Astrocyte (in vitro differentiated cells and primary cell): ENCODE measurements around the gene RNF223. TPM values are rescaled to one million over a fixed set of nuclear protein-coding genes. Genes with fewer than 3 reads are reported as not detected.

Source experiments
- DNase-seq: peaks from one replicate; pipeline ENCODE4 v3.0.0-alpha.2; 2010; ENCODE audit warnings: low read depth
- FAIRE-seq: peaks from 2 replicates; lab custom pipeline; 2011; peaks lifted over from hg19 to GRCh38; lab: Jason Lieb, UNC
- H2AFZ ChIP-seq: 2 replicates; pipeline ENCODE4 v1.6.0; 2012; ENCODE audit warnings: low read depth, low read length, inconsistent platforms
- H3K27ac ChIP-seq: 2 replicates; pipeline ENCODE4 v1.5.1; 2011; ENCODE audit warnings: low read depth, low read length, inconsistent platforms
- H3K27me3 ChIP-seq: 2 replicates; pipeline ENCODE4 v1.6.0; 2011; ENCODE audit warnings: low read length, inconsistent platforms; ENCODE audit not compliant: insufficient read depth
- H3K36me3 ChIP-seq: 2 replicates; pipeline ENCODE4 v1.5.1; 2011; ENCODE audit warnings: low read length, inconsistent platforms; ENCODE audit not compliant: insufficient read depth
- H3K4me1 ChIP-seq: 2 replicates; pipeline ENCODE4 v1.5.1; 2011; ENCODE audit warnings: low read length, inconsistent platforms; ENCODE audit not compliant: insufficient read depth
- H3K4me2 ChIP-seq: 2 replicates; pipeline ENCODE4 v1.6.0; 2012; ENCODE audit warnings: low read length, inconsistent platforms
- H3K4me3 ChIP-seq: 2 replicates; pipeline ENCODE4 v1.5.1; 2011; ENCODE audit warnings: low read depth, mild to moderate bottlenecking, low read length, inconsistent platforms; ENCODE audit not compliant: insufficient read depth
- H3K79me2 ChIP-seq: 2 replicates; pipeline ENCODE4 v1.6.0; 2012; ENCODE audit warnings: mild to moderate bottlenecking, low read length, inconsistent platforms; ENCODE audit not compliant: insufficient read depth
- H3K9ac ChIP-seq: 2 replicates; pipeline ENCODE4 v1.6.0; 2012; ENCODE audit warnings: mild to moderate bottlenecking, low read length, inconsistent platforms
- H3K9me3 ChIP-seq: 2 replicates; pipeline ENCODE4 v1.5.1; 2012; ENCODE audit warnings: low read depth, mild to moderate bottlenecking, low read length, inconsistent platforms; ENCODE audit not compliant: insufficient read depth
- H4K20me1 ChIP-seq: 2 replicates; pipeline ENCODE4 v1.6.0; 2012; ENCODE audit warnings: low read length, inconsistent platforms; ENCODE audit not compliant: insufficient read depth
- H3K27ac Mint-ChIP-seq: one replicate; pipeline ENCODE4 v1.8.0; 2021; ENCODE audit warnings: mild to moderate bottlenecking, mixed read lengths; ENCODE audit not compliant: unreplicated experiment
- H3K27me3 Mint-ChIP-seq: one replicate; pipeline ENCODE4 v1.8.0; 2021; ENCODE audit warnings: low read depth, mixed read lengths; ENCODE audit not compliant: unreplicated experiment
- H3K36me3 Mint-ChIP-seq: one replicate; pipeline ENCODE4 v1.8.0; 2021; ENCODE audit warnings: low read depth, mixed read lengths; ENCODE audit not compliant: unreplicated experiment
- H3K4me1 Mint-ChIP-seq: one replicate; pipeline ENCODE4 v1.8.0; 2021; ENCODE audit warnings: low read depth, mixed read lengths; ENCODE audit not compliant: unreplicated experiment
- H3K4me3 Mint-ChIP-seq: one replicate; pipeline ENCODE4 v1.8.0; 2021; ENCODE audit warnings: mild to moderate bottlenecking, moderate library complexity, mixed read lengths; ENCODE audit not compliant: unreplicated experiment
- H3K9me3 Mint-ChIP-seq: one replicate; pipeline ENCODE4 v1.8.0; 2021; ENCODE audit warnings: mild to moderate bottlenecking, mixed read lengths; ENCODE audit not compliant: unreplicated experiment
- CTCF ChIP-seq: IDR thresholded peaks from 2 replicates; pipeline ENCODE4 v1.5.1; 2011; ENCODE audit warnings: low read depth, mild to moderate bottlenecking, inconsistent platforms, low read length, moderate library complexity; ENCODE audit not compliant: insufficient read depth
- EZH2 ChIP-seq: IDR thresholded peaks from 2 replicates; pipeline ENCODE4 v1.6.1; 2012; ENCODE audit warnings: mild to moderate bottlenecking, low read length, inconsistent platforms; ENCODE audit not compliant: insufficient read depth
- total RNA-seq: library from RNA; stranded (reverse); gene quantifications from 2 replicates; pipeline ENCODE4 v1.2.1, GENCODE V29; 2021

RNF223 gene
- total RNA-seq, 1 donor from 2014 or later: 0.18 TPM

- Mint-ChIP-seq H3K27me3 (no peaks in the 10 kb centered on the region), H3K4me1 (peaks cover 23% of the 10 kb centered on the region), H3K9me3 (no peaks in the 10 kb centered on the region), H3K27ac (no peak overlapping the region), H3K36me3 (peaks cover 5% of the 10 kb centered on the region), H3K4me3 (no peak overlapping the region)
- Histone ChIP-seq H3K9ac (no peak overlapping the region), H3K4me2 (no peak overlapping the region), H2AFZ (no peak overlapping the region), H3K4me3 (no peak overlapping the region), H3K79me2 (peaks cover 54% of the 10 kb centered on the region), H3K9me3 (no peaks in the 10 kb centered on the region), H3K27ac (no peak overlapping the region), H3K4me1 (peaks cover 29% of the 10 kb centered on the region), H4K20me1 (peaks cover 88% of the 10 kb centered on the region), H3K36me3 (no peaks in the 10 kb centered on the region), H3K27me3 (no peaks in the 10 kb centered on the region)
- no peak for TF ChIP-seq EZH2
- no peak for TF ChIP-seq CTCF
- DNase-seq (no peak), FAIRE-seq (no peak)
These were observed 46.3 kb downstream of the RNF223 start for GRCh38 chr1:1027791-1028190.

- Histone ChIP-seq H4K20me1 (peaks cover 87% of the 10 kb centered on the region), H3K9me3 (no peaks in the 10 kb centered on the region)
These were observed 47.3 kb downstream of the RNF223 start for GRCh38 chr1:1026599-1027413.

More at GRCh38 chr1:1026599-1027413, 47.3 kb downstream of the RNF223 start:
- Histone ChIP-seq H2AFZ (no peak overlapping the region), H3K4me3 (no peak overlapping the region), H3K4me1 (peaks cover 35% of the 10 kb centered on the region), H3K4me2 (no peak overlapping the region), H3K9ac (no peak overlapping the region), H3K79me2 (peaks cover 64% of the 10 kb centered on the region), H3K36me3 (no peaks in the 10 kb centered on the region), H3K27me3 (no peaks in the 10 kb centered on the region), H3K27ac (no peak overlapping the region)
- no peak for TF ChIP-seq EZH2
- TF ChIP-seq CTCF: no peak
- Mint-ChIP-seq H3K27ac (no peak overlapping the region), H3K9me3 (no peaks in the 10 kb centered on the region), H3K36me3 (peaks cover 5% of the 10 kb centered on the region), H3K27me3 (no peaks in the 10 kb centered on the region), H3K4me1 (peaks cover 25% of the 10 kb centered on the region), H3K4me3 (no peak overlapping the region)
- DNase-seq: no peak
- no peak for FAIRE-seq
